ENCODE results near the gene SLC38A3.
A peak's percentile ranks its signal among the peaks of the same experiment; 100 is the strongest.
"Not testable (repeated sequence)": the region's sequence is repeated elsewhere in the genome, so short reads cannot be mapped to it uniquely, and the experiment has no call there.

Gene SLC38A3

DNA sequence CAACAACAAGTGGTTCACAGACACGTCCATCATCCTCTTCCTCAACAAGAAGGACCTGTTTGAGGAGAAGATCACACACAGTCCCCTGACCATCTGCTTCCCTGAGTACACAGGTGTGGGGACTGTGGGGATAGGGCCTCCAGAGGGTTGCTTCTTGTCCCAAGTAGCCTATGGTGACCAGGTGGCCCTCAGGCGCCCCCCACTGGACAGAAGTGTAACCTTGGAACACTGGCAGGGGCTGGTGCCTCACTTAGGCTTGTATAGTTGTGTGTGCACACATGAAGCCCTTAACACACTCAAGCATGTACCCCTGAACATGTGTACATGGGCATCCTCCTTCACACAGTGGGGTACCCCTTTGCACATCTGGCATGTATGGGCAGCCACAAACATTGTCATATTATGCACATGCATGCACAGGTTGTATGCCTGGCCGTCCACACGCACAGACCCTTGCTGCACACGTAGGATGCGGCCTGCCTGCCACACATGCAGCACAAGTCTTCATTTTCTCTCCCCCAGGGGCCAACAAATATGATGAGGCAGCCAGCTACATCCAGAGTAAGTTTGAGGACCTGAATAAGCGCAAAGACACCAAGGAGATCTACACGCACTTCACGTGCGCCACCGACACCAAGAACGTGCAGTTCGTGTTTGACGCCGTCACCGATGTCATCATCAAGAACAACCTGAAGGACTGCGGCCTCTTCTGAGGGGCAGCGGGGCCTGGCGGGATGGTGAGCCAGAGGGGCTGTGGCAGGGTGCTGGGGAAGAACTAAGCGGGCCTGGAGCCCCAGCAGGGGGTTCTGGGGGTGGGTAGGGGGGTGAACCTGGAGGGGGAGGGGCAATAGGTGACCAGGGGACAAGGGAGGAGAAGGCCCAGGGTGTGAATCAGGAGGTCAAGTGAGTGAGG is 52.2 kb downstream of the SLC38A3 start:
- peak in 1 of 2 experiments; percentile 45 for DNase-seq

DNA sequence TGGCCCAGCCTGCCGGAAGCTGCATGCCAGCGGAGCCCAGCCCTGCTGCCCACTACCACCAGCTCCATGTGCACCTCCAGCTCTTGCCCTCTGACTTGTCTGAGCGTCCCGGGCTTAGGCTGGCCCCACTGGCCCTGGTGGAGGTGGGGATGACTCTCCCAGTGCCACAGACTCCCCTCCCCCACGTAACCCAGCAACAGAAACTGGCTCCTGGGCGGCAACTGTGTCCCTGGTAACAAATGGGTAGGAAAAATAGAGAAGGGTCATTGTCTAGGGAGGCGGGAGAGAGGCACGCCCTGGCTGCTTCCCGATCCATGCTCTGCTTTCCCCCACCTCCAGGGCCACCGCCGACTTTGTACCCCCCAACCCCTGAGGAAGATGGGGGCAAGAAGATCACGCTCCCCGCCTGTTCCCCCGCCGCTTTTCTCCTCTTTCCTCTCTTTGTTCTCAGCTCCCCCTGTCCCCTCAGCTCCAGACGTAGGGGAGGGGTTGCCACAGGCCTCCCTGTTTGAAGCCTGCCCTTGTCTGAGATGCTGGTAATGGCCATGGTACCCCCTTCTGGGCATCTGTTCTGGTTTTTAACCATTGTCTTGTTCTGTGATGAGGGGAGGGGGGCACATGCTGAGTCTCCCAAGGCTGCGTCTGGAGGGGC is 53.1 kb downstream of the SLC38A3 start:
- DNase-seq: peak; percentile 33 to 73

DNA sequence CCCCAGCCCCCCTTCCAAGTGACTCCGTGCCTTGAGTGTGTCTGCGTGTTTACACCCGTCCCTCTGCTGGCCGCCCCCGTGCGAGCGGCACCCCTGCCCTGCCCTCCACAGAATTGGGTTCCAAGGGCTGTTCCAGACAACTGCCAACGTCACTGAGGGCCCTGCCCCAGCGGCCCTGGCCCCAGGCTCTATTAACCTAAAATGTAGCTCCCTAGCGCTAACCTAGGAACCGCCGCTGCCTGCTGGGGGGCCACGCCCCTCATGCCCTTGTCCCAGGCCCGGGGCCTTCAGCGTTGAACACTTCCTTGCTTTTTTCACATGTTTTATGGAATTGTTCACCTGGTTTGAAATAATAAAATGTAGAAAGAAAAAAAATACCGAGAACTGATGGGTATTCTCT is 53.9 kb downstream of the SLC38A3 start:
- DNase-seq: no peak

DNA sequence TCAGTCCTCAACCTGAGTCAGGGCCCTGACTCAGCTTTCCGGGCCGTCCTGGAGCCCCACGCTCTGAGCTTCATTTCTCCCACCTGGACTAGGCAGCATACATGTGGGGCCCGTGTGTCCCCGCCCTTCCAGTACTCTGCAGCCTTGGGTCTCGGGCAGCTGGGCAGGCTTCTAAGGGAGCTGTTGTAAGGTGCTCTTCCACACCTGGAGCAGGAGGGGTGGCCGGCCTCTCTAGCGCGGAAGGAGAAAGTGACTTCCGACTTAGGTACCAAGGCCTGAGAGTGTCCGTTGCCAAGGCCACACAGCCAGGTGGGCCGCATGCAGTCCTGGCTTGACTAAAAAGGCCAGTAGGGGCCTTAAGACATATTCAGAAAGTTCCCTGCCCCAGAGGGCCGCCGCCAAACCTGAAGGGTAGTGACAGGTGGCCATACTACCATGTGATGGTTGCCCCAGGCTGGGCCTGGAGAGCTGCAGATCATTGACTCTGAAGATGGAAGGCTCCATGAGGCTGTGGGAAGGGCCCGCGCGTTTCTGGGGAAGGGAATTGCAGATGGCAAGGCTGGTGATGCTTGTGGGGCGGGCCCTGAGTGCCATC is 54.5 kb downstream of the SLC38A3 start:
- no peak for DNase-seq

DNA sequence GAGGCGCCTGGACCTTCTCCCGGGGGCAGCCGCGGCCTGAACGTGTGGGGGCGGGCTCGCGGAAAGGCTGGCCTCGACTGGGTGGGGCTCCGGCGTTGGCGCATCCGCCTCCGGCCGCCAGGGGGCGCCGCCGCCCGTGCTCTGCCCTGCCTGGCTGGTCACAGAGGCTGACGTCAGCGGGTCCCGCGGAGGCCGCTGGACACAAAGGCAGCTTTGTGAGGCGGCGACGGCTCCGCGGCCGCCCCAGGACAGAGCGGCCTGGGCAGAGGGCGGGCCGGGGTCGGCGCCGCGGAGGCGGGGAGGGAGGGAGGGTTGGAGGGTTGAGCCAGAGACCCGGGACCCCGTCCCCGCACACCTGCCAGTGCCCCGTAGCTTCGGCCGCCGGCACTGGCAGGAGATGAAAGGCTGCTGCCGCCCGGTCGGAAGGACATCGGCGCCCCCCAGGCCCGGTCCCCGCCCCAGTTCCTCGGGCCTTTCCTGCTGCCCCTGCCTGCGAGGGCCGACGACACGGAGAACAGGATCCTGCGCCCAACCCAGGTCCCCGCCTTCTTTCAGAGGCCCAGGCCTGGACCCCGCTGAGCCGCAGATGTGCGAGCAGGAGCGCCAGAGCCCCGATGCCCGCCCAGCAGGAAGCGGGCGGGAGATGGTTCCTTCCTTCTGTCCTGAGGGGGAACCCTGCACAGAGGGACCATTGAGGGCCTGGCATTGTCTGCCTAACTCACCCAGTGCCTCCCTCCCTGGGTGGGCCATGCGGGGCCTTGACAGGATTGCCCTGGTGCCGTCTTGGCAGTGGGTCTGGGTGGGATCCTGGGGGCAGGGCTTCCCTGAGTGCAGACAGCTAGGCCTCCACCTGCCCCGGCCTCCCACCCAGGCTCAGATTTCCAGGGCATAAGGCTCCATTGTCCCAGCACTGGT is 55.2 kb downstream of the SLC38A3 start:
- DNase-seq: peak; percentile 67 to 93

DNA sequence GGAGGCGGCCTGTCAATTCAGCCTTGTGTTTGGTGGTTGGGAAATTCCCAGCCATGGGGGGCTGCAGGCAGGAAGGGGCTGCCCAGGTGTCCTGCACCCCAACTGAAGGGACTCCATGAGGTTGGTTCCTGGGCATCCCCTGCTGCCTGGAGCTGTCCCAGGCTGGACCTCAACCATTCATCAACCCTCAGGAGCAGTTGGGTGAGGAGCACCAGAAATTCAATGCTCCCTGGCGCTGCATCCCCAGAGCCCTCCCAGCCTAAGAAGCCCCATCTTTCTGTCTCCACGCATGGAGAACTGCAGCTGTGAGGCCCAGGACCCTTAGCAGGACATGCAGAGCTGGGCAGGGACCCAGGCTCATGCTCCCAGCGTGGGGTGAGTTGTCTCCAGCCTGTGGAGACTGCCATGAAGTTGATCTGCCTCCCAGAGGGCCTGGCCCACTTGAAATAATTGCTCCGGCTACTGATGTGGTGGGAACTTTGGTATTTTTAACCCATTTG is 55.9 kb downstream of the SLC38A3 start:
- no peak for DNase-seq

DNA sequence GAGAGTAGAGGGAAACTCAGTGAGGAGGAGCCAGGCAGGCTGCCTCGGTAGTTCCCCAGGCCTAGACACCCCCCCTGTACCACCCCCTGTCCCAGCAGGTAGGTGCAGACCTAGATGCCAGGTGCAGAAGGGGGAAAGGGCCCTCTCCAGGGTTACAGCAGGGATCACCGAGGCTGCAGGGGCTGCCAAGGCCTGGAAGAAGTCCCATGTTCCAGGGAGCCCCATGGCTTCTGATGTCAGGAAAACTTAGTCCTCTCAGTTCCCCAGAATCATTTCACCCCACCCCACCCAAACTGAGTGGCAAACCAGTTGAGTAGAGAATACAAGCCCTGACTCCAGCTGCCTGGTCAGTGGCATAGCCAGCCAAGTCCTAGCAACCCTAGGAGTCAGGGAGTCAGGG is 56.4 kb downstream of the SLC38A3 start:
- no peak for DNase-seq

DNA sequence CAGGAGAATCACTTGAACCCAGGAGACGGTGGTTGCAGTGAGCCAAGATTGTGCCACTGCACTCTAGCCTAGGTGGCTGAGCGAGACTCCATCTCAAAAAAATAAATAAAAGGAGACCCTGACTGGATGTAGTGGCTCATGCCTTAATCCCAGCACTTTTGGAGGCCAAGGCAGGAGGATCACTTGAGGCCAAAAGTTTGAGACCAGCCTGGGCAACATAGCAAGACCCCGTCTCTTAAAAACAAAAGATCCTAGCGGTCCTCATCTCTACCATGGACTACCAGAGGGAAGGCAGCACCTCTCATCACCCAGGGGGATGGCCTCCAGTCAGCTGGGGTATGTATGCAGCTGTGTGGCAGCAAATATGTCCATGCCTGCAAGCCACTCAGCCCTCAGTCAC is 57.1 kb downstream of the SLC38A3 start:
- DNase-seq: not testable (repeated sequence)

DNA sequence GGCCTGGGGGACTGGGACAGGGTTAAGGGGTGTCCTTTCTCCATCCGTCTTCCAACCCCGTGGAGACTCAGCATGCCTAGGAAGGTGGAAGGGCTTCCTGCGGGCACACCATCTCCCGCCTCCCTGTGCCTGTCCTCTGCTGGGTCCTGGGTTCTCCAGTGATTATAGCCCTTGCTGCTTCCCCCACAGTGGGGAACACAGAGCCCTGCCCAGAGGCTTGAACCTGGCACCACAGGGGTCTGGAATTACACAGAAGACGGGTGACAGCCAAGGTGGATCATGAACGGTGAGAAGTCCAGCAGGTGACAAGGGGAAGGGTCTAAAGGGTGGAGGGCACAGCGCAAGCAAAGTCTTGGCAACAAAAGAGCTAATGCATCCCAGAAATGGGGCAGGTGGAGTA is 57.7 kb downstream of the SLC38A3 start:
- DNase-seq: no peak

DNA sequence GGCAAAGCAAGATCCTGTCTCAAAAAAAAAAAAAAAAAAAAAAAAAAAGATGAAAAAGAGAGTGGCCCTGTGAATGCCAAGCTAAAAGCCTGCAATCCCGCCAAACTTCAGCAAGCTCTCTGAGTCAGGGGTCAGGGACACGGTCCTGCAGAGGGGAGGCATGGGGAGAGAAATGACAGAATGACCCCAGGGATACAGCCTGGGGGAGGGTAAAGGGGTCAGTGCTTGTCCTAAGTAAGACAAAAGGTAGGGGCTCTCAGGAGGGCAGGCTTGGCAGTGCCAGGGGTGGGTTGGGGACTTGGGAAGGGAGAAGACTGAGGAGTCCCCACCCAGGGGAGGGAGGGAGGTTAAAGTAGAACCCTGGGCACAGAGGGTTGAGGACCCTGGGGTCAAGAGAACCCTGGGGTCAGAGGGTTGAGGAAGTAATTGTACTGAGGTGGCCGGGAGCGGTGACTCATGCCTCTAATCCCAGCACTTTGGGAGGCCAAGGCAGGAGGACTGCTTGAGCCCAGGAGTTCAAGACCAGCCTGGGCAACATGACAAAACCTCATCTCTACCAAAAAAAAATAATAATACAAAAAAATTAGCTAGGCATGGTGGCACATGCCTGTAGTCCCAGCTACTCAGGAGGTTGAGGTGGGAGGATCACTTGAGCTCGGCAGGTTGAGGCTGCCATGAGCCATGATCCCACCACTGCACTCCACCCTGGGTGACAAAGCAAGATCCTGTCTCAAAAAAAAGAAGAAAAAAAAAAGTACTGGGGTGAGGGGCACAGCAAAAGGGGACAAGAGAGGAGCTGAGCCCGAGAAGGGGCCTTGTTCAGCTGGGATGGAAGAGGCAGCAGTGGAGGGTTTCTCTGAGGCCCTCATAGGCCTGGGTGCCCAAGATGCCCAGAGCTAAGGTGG is 58.7 kb downstream of the SLC38A3 start:
- no peak for DNase-seq

DNA sequence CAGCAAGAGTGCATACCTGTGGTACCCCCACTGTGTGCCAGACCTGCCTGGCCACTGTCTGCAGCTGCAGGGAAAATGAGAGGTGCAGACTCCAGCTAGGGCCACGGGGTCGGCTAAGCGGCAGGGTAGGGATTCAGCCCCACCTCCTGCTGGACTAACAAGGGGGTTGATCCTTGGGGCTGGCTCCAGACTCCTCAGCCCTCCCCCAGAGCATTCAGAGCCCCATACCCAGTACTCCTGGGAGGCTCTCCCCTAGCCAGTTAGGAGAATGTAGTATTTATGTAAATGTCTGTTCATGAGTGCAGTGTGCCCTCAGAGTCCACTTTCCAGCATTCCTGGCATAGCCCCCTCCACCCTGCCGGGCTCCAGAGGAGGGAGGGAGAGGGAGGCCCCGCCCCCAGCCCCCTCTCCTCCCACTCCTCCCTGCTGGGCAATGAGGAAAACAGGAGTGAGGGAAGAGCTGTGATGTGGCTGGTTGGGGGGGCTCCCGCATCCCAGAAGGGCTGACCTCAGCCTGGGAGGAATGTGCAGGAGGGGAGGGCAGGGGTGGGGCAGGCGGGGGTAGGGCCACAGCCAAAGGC is 59.4 kb downstream of the SLC38A3 start:
- DNase-seq: peak; percentile 34 to 68

DNA sequence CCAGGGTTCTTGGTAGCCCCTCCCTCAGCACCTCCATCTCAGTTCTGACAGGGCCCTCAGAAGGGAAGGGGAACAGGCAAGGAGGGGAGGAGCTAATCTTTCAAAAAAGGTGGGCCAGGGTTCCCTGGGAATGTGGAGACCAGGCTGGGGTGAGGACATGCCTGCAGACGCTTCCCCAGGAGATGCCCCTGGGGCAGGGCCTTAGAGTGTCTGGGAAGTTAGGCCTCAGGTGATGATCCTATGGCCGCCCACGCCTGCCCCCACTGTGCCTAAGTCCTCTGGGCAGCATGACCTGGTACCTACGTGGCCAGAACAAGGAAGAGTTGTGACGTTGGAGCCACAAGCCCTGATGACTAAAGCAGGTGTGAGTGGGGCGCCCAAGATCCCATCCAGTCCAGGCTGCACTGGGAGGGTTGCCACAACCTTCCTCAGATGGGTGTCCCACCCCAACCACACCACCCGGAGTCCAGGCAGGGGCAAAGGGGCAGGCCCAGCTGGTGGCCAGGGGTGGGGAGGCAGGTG is 60.0 kb downstream of the SLC38A3 start:
- DNase-seq: no peak

DNA sequence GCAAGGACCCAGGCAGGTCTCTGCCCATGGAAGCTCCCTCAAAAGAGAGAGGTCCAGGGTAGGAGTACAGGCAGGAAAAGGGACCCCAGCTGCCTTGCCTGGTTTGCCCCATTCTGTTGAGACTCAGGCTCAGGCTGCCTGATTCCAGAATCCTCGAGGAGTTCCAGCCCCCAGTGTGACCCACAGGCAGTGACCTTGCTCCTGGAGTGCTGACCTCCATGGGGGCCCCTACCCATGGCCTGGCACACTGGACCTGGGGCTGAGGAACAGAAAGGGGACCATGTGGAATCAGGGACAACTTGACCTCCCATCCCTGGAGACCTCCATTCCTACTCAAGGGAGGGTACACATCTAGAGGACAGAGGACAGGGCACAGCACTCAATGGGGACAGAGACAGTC is 60.5 kb downstream of the SLC38A3 start:
- no peak for DNase-seq

DNA sequence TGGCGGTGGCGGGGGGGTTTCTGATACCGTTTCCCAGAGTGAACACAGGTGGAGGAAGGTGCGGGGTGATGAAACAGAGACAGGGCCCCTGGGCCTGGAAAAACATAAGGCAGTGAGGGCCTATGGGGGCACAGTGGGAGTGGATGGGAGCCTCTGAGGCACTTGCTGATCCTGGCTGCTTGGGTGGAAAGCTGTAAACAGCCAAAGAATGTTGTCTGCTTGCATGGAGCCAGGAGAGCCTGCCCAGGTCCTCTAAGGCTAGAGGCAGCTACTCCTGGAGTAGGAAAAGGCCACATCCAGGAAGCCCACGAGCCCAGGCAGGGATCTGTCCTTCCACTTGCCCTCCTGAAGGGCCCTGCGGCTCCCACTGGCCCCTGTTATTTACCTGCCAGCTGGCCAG is 60.9 kb downstream of the SLC38A3 start:
- DNase-seq: no peak

DNA sequence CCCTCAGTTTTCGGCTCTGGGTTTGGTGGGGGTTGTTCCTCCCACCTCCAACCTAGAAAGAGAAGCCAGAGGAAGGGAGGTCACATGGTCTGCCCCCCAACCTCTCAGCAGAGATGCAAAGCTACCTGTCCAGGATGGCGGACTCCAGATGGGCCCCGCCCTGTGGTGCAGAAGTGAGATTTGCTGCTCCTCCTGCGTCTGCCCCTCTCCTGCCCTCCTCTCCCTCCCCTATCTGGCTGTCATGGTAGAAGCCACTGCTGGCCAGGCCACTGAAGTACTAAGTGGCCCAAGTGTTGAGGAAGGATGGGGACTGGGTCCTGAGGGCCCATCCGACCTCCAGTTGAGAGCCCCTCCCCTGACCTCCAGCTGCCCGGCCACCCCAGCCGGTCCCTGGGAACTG is 61.8 kb downstream of the SLC38A3 start:
- no peak for DNase-seq

DNA sequence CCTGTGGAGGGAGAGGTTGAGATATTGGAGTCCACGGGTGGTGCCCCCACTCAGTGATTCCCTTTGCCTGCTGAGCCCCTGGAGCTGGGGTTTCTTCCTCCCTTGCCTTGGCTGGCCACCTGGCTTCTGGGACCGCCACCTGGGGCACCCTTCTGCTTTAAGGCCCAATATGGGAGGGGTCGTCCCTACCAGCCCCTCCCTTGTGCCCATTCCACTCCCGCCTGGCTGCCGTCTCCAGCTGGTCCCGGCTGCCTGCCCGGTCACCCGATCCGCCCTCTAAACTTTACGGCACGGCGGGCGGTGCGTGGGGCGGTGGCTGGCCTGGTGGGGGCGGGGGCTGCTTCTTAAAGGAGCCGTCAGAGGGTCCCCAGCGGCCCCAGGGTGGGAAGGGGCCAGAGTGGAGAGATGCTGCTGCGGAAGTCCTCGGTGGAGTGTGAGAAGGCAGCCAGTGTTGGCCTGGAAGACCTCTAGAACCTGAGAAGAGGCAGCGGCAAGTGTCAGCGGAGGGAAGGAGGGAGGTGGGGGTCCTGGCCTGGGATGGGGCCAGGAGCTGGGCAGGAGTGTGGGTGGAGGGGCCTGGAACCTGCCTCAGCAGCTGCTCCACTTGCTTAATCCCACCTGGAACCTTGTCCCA is 62.3 kb downstream of the SLC38A3 start:
- peak in 1 of 2 experiments; percentile 32 for DNase-seq

DNA sequence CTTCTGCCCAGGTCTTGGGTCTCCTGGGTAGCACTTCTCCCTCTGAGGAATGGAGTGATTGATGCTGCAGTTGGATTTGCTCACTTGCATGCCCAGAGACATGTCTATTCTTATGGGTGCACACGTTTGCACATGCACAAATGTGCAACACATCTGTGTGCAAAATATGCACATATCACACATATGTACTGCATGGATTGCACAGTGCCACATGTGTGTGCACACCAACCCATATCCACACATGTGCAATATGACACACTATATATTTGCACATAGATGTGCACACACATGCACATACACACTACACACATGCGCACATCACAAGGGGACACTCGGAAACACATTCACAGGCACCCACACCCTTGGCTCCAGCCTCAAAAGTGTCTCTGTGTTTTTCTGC is 63.2 kb downstream of the SLC38A3 start:
- no peak for DNase-seq

DNA sequence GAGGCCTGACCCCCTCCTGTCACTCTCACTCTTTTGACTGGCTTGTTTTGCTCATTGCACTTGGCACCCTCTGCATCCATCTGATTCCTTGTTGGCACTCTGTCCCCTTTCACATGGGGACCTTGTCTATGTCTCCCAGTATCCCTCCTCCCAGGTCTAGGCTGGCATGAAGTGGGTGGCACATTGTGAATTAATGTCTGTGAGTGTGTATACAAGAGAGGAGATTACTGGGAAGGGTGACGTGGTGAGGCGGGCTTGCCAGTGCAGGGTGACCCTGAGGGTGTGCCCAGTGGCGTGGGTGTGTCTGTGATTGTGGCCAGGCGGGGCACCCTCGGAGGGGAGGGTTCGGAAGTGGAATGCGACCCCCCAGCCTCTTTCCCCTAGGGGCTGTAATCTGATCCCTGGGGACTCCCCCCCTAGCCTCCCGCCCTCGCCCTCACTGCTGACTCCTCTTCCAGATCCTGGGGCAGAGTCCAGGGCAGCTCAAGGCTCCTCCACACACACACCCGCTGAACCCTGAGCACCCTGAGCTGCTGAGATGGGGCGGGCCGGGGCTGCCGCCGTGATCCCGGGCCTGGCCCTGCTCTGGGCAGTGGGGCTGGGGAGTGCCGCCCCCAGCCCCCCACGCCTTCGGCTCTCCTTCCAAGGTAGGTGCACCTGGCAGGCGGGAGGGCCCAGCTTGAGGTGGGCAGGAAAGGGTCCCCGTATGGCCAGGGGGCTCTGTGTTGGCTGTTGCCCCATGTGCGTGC is 63.8 kb downstream of the SLC38A3 start, which contains the start of gene SEMA3B:
Gene SEMA3B (plus strand): TSS at position 445 of the 749 bp plus-strand sequence. CDS start 94 bp downstream, at position 539.
- no peak for DNase-seq

DNA sequence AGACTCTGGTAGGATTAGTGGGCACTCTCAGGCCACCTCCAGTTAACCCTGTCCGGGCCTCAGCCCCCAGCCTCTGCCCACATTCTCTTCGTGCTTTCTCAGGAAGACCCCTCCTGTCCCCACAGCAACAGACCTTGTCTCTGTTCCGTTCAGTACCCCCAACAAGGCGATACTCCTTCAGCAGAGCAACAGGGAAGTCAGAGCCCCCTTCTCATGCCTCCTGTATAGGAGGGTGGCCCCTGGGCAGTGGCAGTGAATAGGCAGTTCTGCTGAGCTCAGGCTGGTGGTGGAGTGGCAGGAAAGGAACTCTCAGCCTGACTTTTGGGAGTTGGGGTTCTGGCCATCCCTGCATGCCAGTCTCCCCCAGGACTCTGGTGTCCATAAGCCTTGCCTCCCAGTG is 64.4 kb downstream of the SLC38A3 start:
- DNase-seq: no peak

All from NCI-H526 (cell line).